SIG-M5 treated with dmso at 0.1 percent for 504 hours (cell line): ENCODE measurements around the gene KLHL33.

Experiments used
- DNase-seq: peaks from one replicate; lab custom pipeline; 2025; ENCODE audit not compliant: unreplicated experiment; lab: John Stamatoyannopoulos, UW

KLHL33 gene

GRCh38 chr14:20417250-20418186 is 18.4 kb downstream of the KLHL33 start:
- DNase-seq: no peak

- no peak for DNase-seq
Observed at GRCh38 chr14:20416223-20416622, 19.7 kb downstream of the KLHL33 start.

- peak; percentile 88 for DNase-seq
Observed at GRCh38 chr14:20415782-20416206, 20.2 kb downstream of the KLHL33 start.

DNA sequence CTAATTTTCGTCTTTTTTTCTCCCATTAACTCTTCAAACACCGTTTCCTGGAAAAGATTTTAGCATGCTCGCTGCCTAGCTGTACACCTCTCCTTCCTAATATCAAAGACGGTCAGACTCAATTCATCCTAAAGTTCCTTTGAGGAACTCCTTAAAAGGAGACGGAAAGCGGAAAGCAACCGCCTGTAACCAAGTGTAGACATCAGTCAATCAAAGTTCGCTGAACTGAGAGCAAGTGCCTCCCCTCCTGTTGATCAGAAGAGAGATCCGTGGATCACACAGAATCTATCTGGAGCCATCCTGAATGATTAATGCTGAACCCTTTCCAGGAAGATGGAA is 22.3 kb downstream of the KLHL33 start:
- DNase-seq: peak; percentile 62

GRCh38 chr14:20412876-20413743 is 22.9 kb downstream of the KLHL33 start, which contains the start of gene TEP1:
Gene TEP1, minus strand, starts transcription at chr14:20413501. Its CDS starts 5,062 bp downstream, at chr14:20408439.
- DNase-seq: peak; percentile 74

- DNase-seq: no peak
Observed at GRCh38 chr14:20412411-20412810, 23.6 kb downstream of the KLHL33 start.

DNA sequence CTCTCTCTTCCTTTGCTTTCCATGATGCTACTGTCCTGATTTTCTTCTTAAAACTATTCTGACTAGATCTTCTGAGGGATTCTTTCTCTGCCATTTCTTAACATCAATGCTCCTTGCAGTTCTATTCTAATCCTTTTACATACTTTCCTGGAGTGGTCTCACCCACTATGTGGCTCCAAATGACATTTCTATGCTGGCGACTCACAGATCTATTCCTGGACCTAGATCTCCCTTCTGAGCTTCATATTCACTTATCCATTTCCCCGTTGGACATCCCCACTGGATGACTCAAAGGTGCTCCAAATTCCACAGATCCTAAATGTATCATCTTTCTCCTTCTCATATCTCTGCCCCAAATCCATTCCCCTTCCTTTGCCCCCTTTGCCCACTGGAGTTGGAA is 26.7 kb downstream of the KLHL33 start:
- DNase-seq: no peak

- DNase-seq: no peak
Observed at GRCh38 chr14:20403521-20403920, 32.4 kb downstream of the KLHL33 start.

DNA sequence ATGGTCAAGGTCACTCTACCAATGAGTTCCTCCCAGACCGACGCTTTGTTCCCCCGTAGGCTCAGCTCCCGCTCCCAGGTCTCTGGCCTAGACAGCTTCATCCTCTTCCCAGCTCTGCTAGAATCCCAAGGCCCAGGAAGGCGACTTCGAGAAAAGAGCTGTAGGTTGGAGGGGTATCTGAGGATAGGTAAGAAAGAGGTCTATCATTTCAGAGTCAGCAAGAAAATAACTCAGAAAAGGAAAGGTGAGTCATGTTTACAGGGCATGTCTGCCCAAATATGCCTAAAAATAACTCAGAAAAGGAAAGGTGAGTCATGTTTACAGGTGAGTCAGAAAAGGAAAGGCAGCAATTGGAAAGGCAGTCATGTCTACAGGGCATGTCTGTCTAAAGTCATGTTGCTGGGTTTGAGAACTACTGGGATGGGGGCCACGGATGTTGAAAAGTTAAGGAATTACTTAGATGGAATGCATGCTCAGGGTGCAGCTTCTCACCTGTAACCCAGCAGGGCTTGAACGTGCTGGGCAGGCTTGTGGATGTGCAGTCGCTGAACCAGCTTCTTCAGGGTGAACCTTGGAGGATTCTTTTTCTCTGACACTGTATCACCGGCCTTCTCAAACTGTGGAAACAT is 34.9 kb downstream of the KLHL33 start:
- peak; percentile 43 for DNase-seq

GRCh38 chr14:20400589-20400964 is 35.4 kb downstream of the KLHL33 start:
- DNase-seq: no peak

DNA sequence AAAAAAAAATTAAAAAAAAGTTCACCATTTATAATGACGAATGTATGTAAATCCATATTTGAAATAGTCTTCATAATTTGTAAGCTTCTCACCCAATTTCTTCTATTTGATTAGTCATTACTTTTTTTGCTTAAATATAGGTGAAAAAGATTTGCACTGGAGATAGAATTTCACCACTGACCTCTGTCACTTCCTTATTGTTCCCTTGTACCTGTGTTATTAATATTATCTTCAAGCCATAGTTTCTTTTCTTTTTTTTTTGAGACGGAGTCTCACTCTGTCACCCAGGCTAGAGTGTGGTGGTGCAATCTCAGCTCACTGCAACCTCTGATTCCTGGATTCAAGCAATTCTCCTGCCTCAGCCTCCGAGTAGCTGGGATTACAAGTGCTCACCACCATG is 38.5 kb downstream of the KLHL33 start:
- no peak for DNase-seq

DNA sequence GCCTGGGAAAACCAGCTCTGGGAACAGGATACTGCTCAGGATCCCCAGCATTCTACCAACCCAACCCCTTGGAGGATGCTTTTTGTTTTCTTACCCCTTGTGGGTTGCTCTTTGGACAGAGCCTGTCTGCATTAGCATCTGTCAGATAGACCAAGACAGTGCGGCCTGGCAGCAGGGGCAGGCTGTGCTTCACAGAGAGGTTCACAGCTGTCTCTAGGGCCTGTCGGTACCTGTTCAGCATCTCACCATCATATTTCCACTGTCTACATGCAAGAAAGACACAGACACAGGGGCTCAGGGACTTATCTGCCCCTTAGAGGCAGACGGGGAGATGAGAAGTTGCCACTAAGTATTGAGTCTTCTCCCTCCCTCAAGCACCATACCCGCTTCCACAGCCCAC is 44.5 kb downstream of the KLHL33 start:
- no peak for DNase-seq

DNA sequence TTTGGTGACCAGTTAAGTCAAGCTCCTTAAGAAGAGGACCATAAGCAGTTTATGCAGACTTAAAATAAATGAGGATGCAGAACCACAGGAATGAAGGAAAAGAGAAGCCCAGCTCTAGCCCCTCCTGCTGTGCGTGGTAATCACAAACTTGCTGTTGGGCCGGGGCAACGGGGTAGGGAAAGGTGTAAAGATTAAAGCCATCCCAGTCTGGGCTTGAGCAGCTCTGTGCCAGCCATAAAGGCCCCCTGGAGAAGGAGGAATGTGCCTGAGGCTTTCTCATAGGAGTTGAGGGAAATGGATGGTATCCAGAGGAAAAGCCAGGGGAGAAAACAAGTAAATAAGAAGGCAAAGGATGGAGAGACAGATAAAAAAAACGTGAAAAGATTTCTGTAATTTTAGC is 47.8 kb downstream of the KLHL33 start:
- DNase-seq: no peak

GRCh38 chr14:20387576-20387975 is 48.4 kb downstream of the KLHL33 start:
- DNase-seq: peak; percentile 85

GRCh38 chr14:20386276-20386855 is 49.6 kb downstream of the KLHL33 start:
- DNase-seq: no peak

- DNase-seq: no peak
Observed at GRCh38 chr14:20384886-20385285, 51.1 kb downstream of the KLHL33 start.

DNA sequence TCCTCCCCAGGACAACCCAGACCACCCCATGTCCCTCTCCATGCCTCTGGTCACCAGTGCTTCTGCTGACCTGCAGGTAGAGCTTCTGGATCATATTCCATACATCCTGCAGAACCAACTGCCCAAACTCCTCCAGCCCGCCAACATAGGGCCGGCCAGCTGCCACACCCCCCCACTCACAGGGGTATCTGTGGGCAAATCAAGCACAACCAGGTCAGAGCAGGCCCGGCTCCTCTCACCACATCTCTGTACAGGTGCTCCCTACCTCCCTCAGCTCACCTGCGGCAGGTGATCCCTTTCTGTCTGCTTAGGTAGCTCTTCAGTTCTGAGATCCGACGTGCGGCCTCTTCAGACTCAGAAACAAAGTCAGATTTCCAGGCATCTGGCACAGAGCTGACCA is 51.6 kb downstream of the KLHL33 start:
- DNase-seq: no peak

- no peak for DNase-seq
Observed at GRCh38 chr14:20383636-20384035, 52.3 kb downstream of the KLHL33 start.

DNA sequence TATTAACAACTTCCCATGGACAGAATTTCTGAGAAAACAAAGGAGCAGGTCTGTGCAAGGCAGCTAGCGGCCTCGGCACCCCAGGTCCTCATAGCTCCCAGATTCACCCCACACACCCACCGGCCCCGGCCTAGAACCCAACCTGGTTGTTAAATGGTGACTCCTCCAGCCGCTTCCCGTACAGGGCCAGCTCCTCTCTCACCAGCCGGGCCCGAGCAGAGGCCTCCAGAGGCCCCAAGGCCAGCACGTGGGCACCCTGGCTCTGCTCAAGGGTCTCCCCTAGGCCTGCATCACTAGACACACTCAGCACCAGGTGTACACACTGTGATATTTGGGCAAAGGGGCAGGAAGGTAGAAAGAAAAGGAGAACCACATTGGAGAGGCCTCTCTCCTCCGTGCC is 52.9 kb downstream of the KLHL33 start:
- DNase-seq: no peak

DNA sequence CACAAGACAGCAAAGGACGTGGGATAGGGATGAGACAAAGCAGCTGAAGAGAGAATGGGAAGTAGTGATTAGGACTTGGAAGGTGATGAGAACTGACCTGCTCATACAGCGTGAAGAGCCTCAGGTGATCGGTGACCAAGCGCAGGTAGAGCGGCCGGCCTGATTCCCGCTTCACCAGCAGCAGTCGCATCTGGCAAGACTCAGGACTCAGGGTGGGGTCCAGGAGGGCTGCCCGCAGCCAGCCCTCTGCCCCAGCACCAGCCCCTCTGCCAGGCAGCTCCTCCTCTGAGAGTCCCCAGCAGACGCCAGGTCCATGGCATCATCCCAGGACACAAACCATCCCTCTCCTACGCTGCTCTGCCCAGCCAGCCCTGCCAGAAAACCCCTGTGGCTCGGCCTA is 53.4 kb downstream of the KLHL33 start:
- DNase-seq: no peak

DNA sequence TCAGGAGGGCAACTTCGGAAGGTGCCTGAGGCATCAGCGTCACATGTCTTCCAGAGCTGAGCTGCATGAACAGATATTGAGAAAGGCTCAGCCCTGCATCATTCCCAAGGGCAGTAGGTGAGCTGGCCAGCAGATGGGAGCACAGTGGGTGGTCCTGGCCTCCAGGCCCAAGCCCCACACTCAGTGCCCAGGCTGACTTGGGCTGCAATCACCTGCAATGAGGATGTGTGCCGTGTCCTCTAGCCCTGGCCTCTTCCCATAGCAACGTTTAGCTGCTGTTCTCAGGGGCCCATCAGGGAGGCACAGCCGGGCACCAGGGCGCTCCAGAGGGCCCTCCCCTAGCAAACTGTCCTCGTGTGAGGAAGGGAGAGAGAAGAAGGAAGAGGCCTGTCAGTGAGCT is 54.6 kb downstream of the KLHL33 start:
- no peak for DNase-seq
